IMR-90 (cell line): Measurements from ENCODE around the gene RSAD1. TPM values are rescaled to one million over a fixed set of nuclear protein-coding genes. Genes with fewer than 3 reads are reported as not detected.

ENCODE experiments used
- ATAC-seq: fragments of 200-7000 bp; cut with Tn5 transposase; 2 replicates; pipeline ENCODE4 v1.9.1; 2020; ENCODE audit warnings: low read depth, mild to moderate bottlenecking, moderate library complexity
- BruUV-seq: library from RNA; stranded (reverse); fragments of 400-500 nt; replicated peaks from 2 replicates; lab custom pipeline; 2021; lab: Mats Ljungman, UMichigan
- CTCF ChIA-PET: fragments of 300-600 bp; formaldehyde crosslinking; extraction: SDS; loops from one replicate; lab custom pipeline; 2021; ENCODE audit warnings: antibody characterized with exemption; lab: Yijun Ruan, JAX
- POLR2A ChIA-PET: fragments of 300-600 bp; sonication (Branson Sonifier 250); formaldehyde crosslinking; loops from one replicate; lab custom pipeline; 2022; ENCODE audit warnings: antibody characterized with exemption; ENCODE audit not compliant: unreplicated experiment; lab: Charles Lee
- DNase-seq: peaks from one replicate; pipeline ENCODE4 v3.0.0; 2013
- H2AFZ ChIP-seq: replicated peaks from 2 replicates; pipeline ENCODE3; 2013; ENCODE audit warnings: low read length, mild to moderate bottlenecking; ENCODE audit not compliant: poor library complexity
- H2AK5ac ChIP-seq: 2 replicates; pipeline ENCODE4 v1.6.1; 2013; ENCODE audit warnings: low read depth, low read length, inconsistent platforms
- H2AK9ac ChIP-seq: replicated peaks from 2 replicates; pipeline ENCODE3; 2013; ENCODE audit warnings: mild to moderate bottlenecking, low read depth, low read length, moderate library complexity; ENCODE audit not compliant: poor library complexity
- H2BK120ac ChIP-seq: 2 replicates; pipeline ENCODE4 v1.6.1; 2013; ENCODE audit warnings: low read depth, low read length, inconsistent platforms
- H2BK15ac ChIP-seq: 3 replicates; pipeline ENCODE4 v1.6.1; 2013; ENCODE audit warnings: low read depth, low read length, inconsistent platforms
- H2BK20ac ChIP-seq: 2 replicates; pipeline ENCODE4 v1.6.1; 2013; ENCODE audit warnings: low read depth, mild to moderate bottlenecking, inconsistent platforms, low read length, moderate library complexity
- H2BK5ac ChIP-seq: 2 replicates; pipeline ENCODE4 v1.6.1; 2013; ENCODE audit warnings: mild to moderate bottlenecking, low read depth, low read length, inconsistent platforms; ENCODE audit not compliant: poor library complexity, severe bottlenecking
- H3K14ac ChIP-seq: replicated peaks from 2 replicates; pipeline ENCODE4 v1.6.1; 2013; ENCODE audit warnings: low read depth, low read length, inconsistent platforms
- H3K18ac ChIP-seq: 2 replicates; pipeline ENCODE4 v1.6.1; 2013; ENCODE audit warnings: low read depth, low read length, control low read depth
- H3K23ac ChIP-seq: 2 replicates; pipeline ENCODE4 v1.6.1; 2013; ENCODE audit warnings: low read depth, low read length, inconsistent platforms
- H3K27ac ChIP-seq: 2 replicates; pipeline ENCODE4 v1.5.1; 2013; ENCODE audit warnings: mild to moderate bottlenecking, control low read depth, low read length; ENCODE audit not compliant: insufficient read depth
- H3K27me3 ChIP-seq: 2 replicates; pipeline ENCODE4 v1.6.1; 2013; ENCODE audit warnings: low read length; ENCODE audit not compliant: control insufficient read depth, insufficient read depth
- H3K36me3 ChIP-seq: 2 replicates; pipeline ENCODE4 v1.6.1; 2013; ENCODE audit warnings: low read length, mixed read lengths; ENCODE audit not compliant: control insufficient read depth, insufficient read depth
- H3K4ac ChIP-seq: 2 replicates; pipeline ENCODE4 v1.6.1; 2013; ENCODE audit warnings: low read depth, low read length, inconsistent platforms
- H3K4me1 ChIP-seq: 2 replicates; pipeline ENCODE4 v1.6.1; 2013; ENCODE audit warnings: low read length, mixed read lengths; ENCODE audit not compliant: control insufficient read depth, insufficient read depth
- H3K4me2 ChIP-seq: 2 replicates; pipeline ENCODE4 v1.6.1; 2013; ENCODE audit warnings: low read depth, mild to moderate bottlenecking, control low read depth, low read length, moderate library complexity
- H3K4me3 ChIP-seq: 2 replicates; pipeline ENCODE4 v1.5.1; 2013; ENCODE audit warnings: low read depth, mild to moderate bottlenecking, control low read depth, low read length, moderate library complexity; ENCODE audit not compliant: insufficient read depth
- H3K56ac ChIP-seq: 2 replicates; pipeline ENCODE4 v1.6.1; 2013; ENCODE audit warnings: low read length, inconsistent platforms; ENCODE audit not compliant: insufficient read depth; ENCODE audit errors: extremely low read depth
- H3K79me1 ChIP-seq, 2 experiments: 2 replicates each; pipeline ENCODE4 v1.6.1; 2013; ENCODE audit warnings: low read length in 2 of 2, inconsistent platforms in 1 of 2, low read depth in 1 of 2
- H3K9ac ChIP-seq: 2 replicates; pipeline ENCODE4 v1.6.1; 2013; ENCODE audit warnings: low read depth, low read length, control low read depth
- H3K9me1 ChIP-seq: 2 replicates; pipeline ENCODE4 v1.6.1; 2013; ENCODE audit warnings: low read length, inconsistent platforms; ENCODE audit not compliant: insufficient read depth
- H3K9me3 ChIP-seq: 2 replicates; pipeline ENCODE4 v1.6.1; 2013; ENCODE audit warnings: low read length; ENCODE audit not compliant: control insufficient read depth, insufficient read depth
- H4K20me1 ChIP-seq: 2 replicates; pipeline ENCODE4 v1.6.1; 2013; ENCODE audit warnings: low read length, inconsistent platforms; ENCODE audit not compliant: insufficient read depth
- H4K5ac ChIP-seq: 2 replicates; pipeline ENCODE4 v1.6.1; 2013; ENCODE audit warnings: mild to moderate bottlenecking, low read depth, low read length, control low read depth
- H4K8ac ChIP-seq, 2 experiments: 2 replicates each; pipeline ENCODE4 v1.6.1; 2013; ENCODE audit warnings: low read depth in 2 of 2, low read length in 2 of 2, control low read depth in 1 of 2, inconsistent platforms in 1 of 2
- H4K91ac ChIP-seq: 2 replicates; pipeline ENCODE4 v1.6.1; 2013; ENCODE audit warnings: low read depth, low read length, inconsistent platforms; ENCODE audit not compliant: insufficient read depth
- CEBPB ChIP-seq: IDR thresholded peaks from 2 replicates; pipeline ENCODE4 v1.6.1; 2012; ENCODE audit warnings: low read depth, low read length, improper control_type of control experiment
- CHD1 ChIP-seq: IDR thresholded peaks from 2 replicates; pipeline ENCODE4 v1.6.1; 2012; ENCODE audit warnings: low read depth, low read length, improper control_type of control experiment
- MAZ ChIP-seq: IDR thresholded peaks from 2 replicates; pipeline ENCODE4 v1.6.1; 2012; ENCODE audit warnings: low read depth, mild to moderate bottlenecking, low read length, improper control_type of control experiment, moderate library complexity, borderline replicate concordance
- NFE2L2 ChIP-seq: fragments of 150-350 bp; IDR thresholded peaks from 2 replicates; pipeline ENCODE4 v1.6.1; 2016; ENCODE audit warnings: low read depth, mild to moderate bottlenecking, low read length
- SMC3 ChIP-seq: fragments of 150-350 bp; IDR thresholded peaks from 2 replicates; pipeline ENCODE4 v1.6.1; 2016; ENCODE audit warnings: low read depth, mild to moderate bottlenecking, antibody characterized with exemption, low read length, moderate library complexity
- WGBS, 2 experiments: methylation state at CpG; one replicate each; pipeline versions ENCODE4 v1.1.5 to v1.1.7; 2013; ENCODE audit warnings: missing lambda C conversion rate in 2 of 2; ENCODE audit not compliant: insufficient read length in 1 of 2; ENCODE audit errors: extremely low coverage in 2 of 2; 5-methylcytosine and 5-hydroxymethylcytosine counted together
- dilution Hi-C: fragments of 300-500 bp; cut with HindIII; formaldehyde crosslinking; loops from one replicate; pipeline ENCODE4 v1.14.3; 2018; ENCODE audit warnings: low sequenced_read_pairs; ENCODE audit not compliant: unreplicated experiment
- in situ Hi-C: fragments of 300-500 bp; cut with MboI; formaldehyde crosslinking; loops from 3 replicates; pipeline ENCODE4 v1.14.3; 2019; ENCODE audit warnings: low sequenced_read_pairs, inconsistent platforms, mixed read lengths
- intact Hi-C: fragments of 100-400 bp; cut with micrococcal nuclease; formaldehyde crosslinking; loops from 2 replicates; pipeline ENCODE4 v1.10.0; 2022
- polyA plus RNA-seq, 3 experiments: library from polyadenylated mRNA; depleted of rRNA; stranded (reverse); fragments of >200 nt; gene quantifications; 2 replicates each; pipeline ENCODE4 v1.2.3, GENCODE V29; 2012; ENCODE audit warnings: low replicate concordance in 1 of 3
- total RNA-seq: library from RNA; depleted of rRNA; stranded (reverse); fragments of >200 nt; gene quantifications from 2 replicates; pipeline ENCODE4 v1.2.3, GENCODE V29; 2012
- TF ChIP-seq, protein P1 (sequence below): conservative IDR thresholded peaks from 2 replicates; pipeline ENCODE4 v1.5.1; 2012; ENCODE audit warnings: mild to moderate bottlenecking, low read depth, low read length, improper control_type of control experiment
- TF ChIP-seq, protein P2 (sequence below): fragments of 150-350 bp; IDR thresholded peaks from 2 replicates; pipeline ENCODE4 v1.6.1; 2017; ENCODE audit warnings: mild to moderate bottlenecking, antibody characterized with exemption, low read length, low read depth

RSAD1 gene
- total and polyA plus RNA-seq, 2 of the 4 experiments (the other 2 are of a cell fraction), result 10.8 to 19.2 TPM

DNA sequence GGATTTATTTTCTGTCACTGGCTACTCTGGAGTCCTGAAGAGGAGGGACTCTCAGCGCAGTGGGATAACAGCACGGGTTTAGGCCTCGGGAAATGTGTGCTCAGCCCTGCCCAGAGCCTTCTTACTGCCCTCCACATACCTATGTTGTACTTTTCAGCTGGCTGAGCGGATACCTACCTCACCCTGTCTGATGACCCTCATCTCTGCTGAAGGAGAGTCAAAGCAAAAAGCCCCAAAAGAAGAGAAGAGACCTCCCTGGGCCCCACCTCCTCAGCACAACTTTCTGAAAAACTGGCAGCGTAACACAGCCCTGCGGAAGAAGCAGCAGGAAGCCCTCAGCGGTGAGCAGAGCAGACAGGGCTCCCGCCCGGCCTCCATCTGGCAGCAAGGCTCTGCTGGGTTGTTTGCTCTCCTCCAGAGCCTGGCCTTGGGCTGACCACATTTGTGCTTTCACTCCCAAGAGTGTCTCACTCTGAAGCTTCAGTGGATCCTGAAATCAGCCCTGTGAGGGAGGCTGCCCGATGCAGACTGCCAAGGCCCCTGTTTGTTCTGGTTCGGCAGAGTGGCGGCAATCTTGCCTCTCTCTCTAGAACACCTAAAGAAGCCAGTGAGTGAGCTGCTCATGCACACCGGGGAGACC, 39.8 kb downstream of the RSAD1 start (continued):
- TF ChIP-seq, protein P1, sequence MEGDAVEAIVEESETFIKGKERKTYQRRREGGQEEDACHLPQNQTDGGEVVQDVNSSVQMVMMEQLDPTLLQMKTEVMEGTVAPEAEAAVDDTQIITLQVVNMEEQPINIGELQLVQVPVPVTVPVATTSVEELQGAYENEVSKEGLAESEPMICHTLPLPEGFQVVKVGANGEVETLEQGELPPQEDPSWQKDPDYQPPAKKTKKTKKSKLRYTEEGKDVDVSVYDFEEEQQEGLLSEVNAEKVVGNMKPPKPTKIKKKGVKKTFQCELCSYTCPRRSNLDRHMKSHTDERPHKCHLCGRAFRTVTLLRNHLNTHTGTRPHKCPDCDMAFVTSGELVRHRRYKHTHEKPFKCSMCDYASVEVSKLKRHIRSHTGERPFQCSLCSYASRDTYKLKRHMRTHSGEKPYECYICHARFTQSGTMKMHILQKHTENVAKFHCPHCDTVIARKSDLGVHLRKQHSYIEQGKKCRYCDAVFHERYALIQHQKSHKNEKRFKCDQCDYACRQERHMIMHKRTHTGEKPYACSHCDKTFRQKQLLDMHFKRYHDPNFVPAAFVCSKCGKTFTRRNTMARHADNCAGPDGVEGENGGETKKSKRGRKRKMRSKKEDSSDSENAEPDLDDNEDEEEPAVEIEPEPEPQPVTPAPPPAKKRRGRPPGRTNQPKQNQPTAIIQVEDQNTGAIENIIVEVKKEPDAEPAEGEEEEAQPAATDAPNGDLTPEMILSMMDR, result no peak
- no peak for TF ChIP-seq CEBPB

DNA sequence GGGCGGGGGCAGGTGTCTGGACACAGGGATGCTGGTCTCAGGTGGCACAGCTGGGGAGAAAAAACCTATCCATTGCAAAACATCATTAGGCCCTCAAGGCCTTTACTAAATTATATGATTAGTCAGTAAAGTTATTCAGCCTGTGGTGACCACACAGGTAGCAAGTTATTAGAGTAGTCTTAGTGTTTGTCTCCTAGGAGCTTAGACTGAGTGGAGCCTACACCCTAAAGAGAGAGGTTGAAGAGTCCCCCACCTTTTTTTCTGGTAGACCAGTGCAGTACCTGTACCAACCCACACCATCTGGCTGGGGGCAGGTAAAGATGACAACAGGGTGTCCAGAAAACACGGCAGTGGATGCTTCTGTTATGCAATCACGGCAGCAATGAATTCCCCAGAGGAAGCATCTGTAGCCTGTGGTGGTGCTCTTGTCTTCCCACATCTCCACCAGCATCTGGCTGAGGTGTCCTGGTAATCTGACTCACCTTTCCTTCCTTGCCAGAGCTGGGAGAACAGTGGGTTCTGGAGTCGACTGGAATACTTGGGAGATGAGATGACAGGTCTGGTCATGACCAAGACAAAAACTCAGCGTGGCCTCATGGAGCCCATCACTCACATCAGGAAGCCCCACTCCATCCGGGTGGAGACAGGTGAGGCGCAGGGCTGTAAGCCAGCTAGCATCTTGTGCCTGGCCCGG, 40.6 kb downstream of the RSAD1 start:
- Histone ChIP-seq H4K5ac (no peak overlapping the region), H3K36me3 (no peaks in the 10 kb centered on the region), H3K27ac (no peak overlapping the region), H2BK20ac (no peak overlapping the region), H4K8ac (no peak overlapping the region), H3K14ac (no peak overlapping the region), H2BK15ac (no peak overlapping the region), H3K4me2 (no peak overlapping the region), H2AK5ac (no peak overlapping the region), H3K9me3 (no peaks in the 10 kb centered on the region), H3K9ac (no peak overlapping the region), H3K79me1 (no peaks in the 10 kb centered on the region), H2AK9ac (no peak overlapping the region), H4K91ac (no peak overlapping the region), H3K23ac (no peak overlapping the region), H3K4me3 (no peak overlapping the region), H3K56ac (no peak overlapping the region), H4K20me1 (no peaks in the 10 kb centered on the region), H2AFZ (no peak overlapping the region), H3K4ac (no peak overlapping the region), H2BK120ac (no peak overlapping the region), H3K9me1 (no peaks in the 10 kb centered on the region), H3K27me3 (peaks cover 18% of the 10 kb centered on the region), H3K4me1 (peaks cover 2% of the 10 kb centered on the region), H3K18ac (no peak overlapping the region), H2BK5ac (no peak overlapping the region)
- DNase-seq, result no peak
- POLR2A ChIA-PET, result no interaction called here
- ATAC-seq, result no peak
- intact Hi-C loops (no loop called here), in situ Hi-C loops (no loop called here), dilution Hi-C loops (no loop called here)
- no TSS peak for BruUV-seq
- no CpG with 5 or more reads among the region's 8 CpGs for WGBS, 2 experiments
- TF ChIP-seq MAZ, result no peak
- TF ChIP-seq SMC3, result no peak
- TF ChIP-seq CHD1, result no peak
- TF ChIP-seq, protein P2, sequence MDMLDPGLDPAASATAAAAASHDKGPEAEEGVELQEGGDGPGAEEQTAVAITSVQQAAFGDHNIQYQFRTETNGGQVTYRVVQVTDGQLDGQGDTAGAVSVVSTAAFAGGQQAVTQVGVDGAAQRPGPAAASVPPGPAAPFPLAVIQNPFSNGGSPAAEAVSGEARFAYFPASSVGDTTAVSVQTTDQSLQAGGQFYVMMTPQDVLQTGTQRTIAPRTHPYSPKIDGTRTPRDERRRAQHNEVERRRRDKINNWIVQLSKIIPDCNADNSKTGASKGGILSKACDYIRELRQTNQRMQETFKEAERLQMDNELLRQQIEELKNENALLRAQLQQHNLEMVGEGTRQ, result no peak
- TF ChIP-seq NFE2L2, result no peak
- TF ChIP-seq, protein P1, result no peak
- CTCF ChIA-PET, result no interaction called here
